Ishikawa (cell line): Measurements from ENCODE around the gene CRX.

Experiments used
- FOXM1 ChIP-seq: IDR thresholded peaks from 2 replicates; pipeline ENCODE4 v1.6.1; 2012; ENCODE audit warnings: low read depth, borderline replicate concordance
- TAF1 ChIP-seq: IDR thresholded peaks from 2 replicates; pipeline ENCODE4 v1.6.1; 2012; ENCODE audit warnings: low read depth, mild to moderate bottlenecking
- TCF12 ChIP-seq: IDR thresholded peaks from 2 replicates; pipeline ENCODE4 v1.6.1; 2012; ENCODE audit warnings: low read depth
- TEAD4 ChIP-seq: IDR thresholded peaks from 2 replicates; pipeline ENCODE4 v1.6.1; 2012
- TF ChIP-seq, protein P1 (sequence below): IDR thresholded peaks from 2 replicates; pipeline ENCODE4 v1.6.1; 2012; ENCODE audit warnings: low read depth, mild to moderate bottlenecking

DNA sequence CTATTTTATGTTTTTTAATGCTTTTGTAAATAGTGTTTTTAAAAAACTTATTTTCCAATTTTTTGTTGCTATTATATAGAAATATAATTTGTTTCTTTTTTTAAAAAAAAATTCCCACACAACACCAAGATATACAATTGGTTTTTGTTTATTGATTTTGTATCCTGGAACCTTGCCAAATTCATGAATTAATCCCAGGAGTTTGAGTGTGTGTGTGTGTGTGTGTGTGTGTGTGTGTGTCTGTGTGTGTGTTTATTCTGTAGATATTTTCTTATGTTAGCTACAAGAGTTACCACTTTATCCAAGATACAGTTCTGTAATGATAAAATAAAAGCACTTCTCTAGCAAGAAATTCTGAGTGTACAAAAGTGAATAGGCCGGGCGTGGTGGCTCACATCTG lies 25.0 kb upstream of the CRX start:
- TF ChIP-seq TEAD4 (no peak), TAF1 (no peak), FOXM1 (no peak), TCF12 (no peak)
- TF ChIP-seq, protein P1, sequence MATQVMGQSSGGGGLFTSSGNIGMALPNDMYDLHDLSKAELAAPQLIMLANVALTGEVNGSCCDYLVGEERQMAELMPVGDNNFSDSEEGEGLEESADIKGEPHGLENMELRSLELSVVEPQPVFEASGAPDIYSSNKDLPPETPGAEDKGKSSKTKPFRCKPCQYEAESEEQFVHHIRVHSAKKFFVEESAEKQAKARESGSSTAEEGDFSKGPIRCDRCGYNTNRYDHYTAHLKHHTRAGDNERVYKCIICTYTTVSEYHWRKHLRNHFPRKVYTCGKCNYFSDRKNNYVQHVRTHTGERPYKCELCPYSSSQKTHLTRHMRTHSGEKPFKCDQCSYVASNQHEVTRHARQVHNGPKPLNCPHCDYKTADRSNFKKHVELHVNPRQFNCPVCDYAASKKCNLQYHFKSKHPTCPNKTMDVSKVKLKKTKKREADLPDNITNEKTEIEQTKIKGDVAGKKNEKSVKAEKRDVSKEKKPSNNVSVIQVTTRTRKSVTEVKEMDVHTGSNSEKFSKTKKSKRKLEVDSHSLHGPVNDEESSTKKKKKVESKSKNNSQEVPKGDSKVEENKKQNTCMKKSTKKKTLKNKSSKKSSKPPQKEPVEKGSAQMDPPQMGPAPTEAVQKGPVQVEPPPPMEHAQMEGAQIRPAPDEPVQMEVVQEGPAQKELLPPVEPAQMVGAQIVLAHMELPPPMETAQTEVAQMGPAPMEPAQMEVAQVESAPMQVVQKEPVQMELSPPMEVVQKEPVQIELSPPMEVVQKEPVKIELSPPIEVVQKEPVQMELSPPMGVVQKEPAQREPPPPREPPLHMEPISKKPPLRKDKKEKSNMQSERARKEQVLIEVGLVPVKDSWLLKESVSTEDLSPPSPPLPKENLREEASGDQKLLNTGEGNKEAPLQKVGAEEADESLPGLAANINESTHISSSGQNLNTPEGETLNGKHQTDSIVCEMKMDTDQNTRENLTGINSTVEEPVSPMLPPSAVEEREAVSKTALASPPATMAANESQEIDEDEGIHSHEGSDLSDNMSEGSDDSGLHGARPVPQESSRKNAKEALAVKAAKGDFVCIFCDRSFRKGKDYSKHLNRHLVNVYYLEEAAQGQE, result no peak
